CD4-positive, CD25-positive, alpha-beta regulatory T cell (primary cell): Measurements from ENCODE around the gene FOCAD. TPM values are rescaled to one million over a fixed set of nuclear protein-coding genes. Genes with fewer than 3 reads are reported as not detected.

Experiments used
- ATAC-seq, 2 donors: fragments of 150-1000 bp; cut with Tn5 transposase; one replicate each; pipeline ENCODE4 v1.10.0; 2021; ENCODE audit warnings: low read depth in 2 of 2, moderate number of reproducible peaks in 2 of 2, moderate library complexity in 1 of 2
- DNase-seq, 3 donors: peaks; one replicate each; pipeline versions ENCODE4 v3.0.0 to v3.0.0-alpha.2; 2012 to 2022; ENCODE audit warnings: mixed read lengths in 1 of 3
- H3K27ac ChIP-seq: one replicate; pipeline ENCODE4 v1.7.0; 2013; ENCODE audit warnings: mild to moderate bottlenecking, low read length; ENCODE audit not compliant: insufficient read depth, poor library complexity, severe bottlenecking
- H3K27me3 ChIP-seq: one replicate; pipeline ENCODE4 v1.7.0; 2013; ENCODE audit warnings: low read length; ENCODE audit not compliant: control insufficient read depth, insufficient read depth
- H3K36me3 ChIP-seq: one replicate; pipeline ENCODE4 v1.7.0; 2013; ENCODE audit warnings: mild to moderate bottlenecking, low read length, moderate library complexity; ENCODE audit not compliant: control insufficient read depth, insufficient read depth
- H3K4me1 ChIP-seq: 2 replicates; pipeline ENCODE4 v1.7.0; 2013; ENCODE audit warnings: mild to moderate bottlenecking, low read length; ENCODE audit not compliant: insufficient read depth, control insufficient read depth, poor library complexity, severe bottlenecking
- H3K4me3 ChIP-seq: one replicate; pipeline ENCODE4 v1.7.0; 2013; ENCODE audit warnings: low read depth, mild to moderate bottlenecking, low read length, moderate library complexity
- H3K9me3 ChIP-seq, 2 experiments: 1 replicate in 1 of 2; 2 replicates in 1 of 2; pipeline ENCODE4 v1.7.0; 2013; ENCODE audit warnings: low read length in 2 of 2, mild to moderate bottlenecking in 1 of 2, moderate library complexity in 1 of 2; ENCODE audit not compliant: control insufficient read depth in 2 of 2
- H3K27ac Mint-ChIP-seq, 3 donors: one replicate each; pipeline ENCODE4 v1.8.0; 2020 to 2022; ENCODE audit warnings: mild to moderate bottlenecking in 3 of 3, mixed read lengths in 3 of 3, moderate library complexity in 2 of 3
- H3K27me3 Mint-ChIP-seq: one replicate; pipeline ENCODE4 v1.8.0; 2022; ENCODE audit warnings: mild to moderate bottlenecking, mixed read lengths
- H3K36me3 Mint-ChIP-seq: one replicate; pipeline ENCODE4 v1.8.0; 2020; ENCODE audit warnings: mixed read lengths
- H3K4me1 Mint-ChIP-seq, 4 donors: one replicate each; pipeline ENCODE4 v1.8.0; 2020 to 2022; ENCODE audit warnings: mixed read lengths in 4 of 4, mild to moderate bottlenecking in 1 of 4
- H3K4me3 Mint-ChIP-seq, 4 donors: one replicate each; pipeline ENCODE4 v1.8.0; 2020 to 2022; ENCODE audit warnings: mild to moderate bottlenecking in 4 of 4, mixed read lengths in 4 of 4, moderate library complexity in 3 of 4
- H3K9me3 Mint-ChIP-seq, 7 donors: one replicate each; pipeline ENCODE4 v1.8.0; 2020 to 2022; ENCODE audit warnings: mixed read lengths in 7 of 7, mild to moderate bottlenecking in 3 of 7, moderate library complexity in 2 of 7
- polyA plus RNA-seq, 4 donors: library from polyadenylated mRNA; unstranded; fragments of 300-500 nt; fragmentation: Illumina TruSeq; gene quantifications; one replicate each; pipeline ENCODE4 v1.2.3, GENCODE V29; 2021
- total RNA-seq: library from RNA; stranded (reverse); gene quantifications from one replicate; pipeline ENCODE4 v1.2.3, GENCODE V29; 2022

FOCAD gene
- total and polyA plus RNA-seq, 5 donors from 2014 or later = 9.0 to 19.6 (median 13.4) TPM

- H3K4me3 Mint-ChIP-seq = peak overlapping the region in 3 of 4 donors; percentile 7 to 36 (median 29)
- Histone ChIP-seq H3K4me1 (peaks cover 23% of the 10 kb centered on the region), H3K4me3 (no peak overlapping the region), H3K9me3 (peaks cover 0 to 6% of the 10 kb centered on the region in 2 experiments), H3K27me3 (no peaks in the 10 kb centered on the region), H3K27ac (no peak overlapping the region), H3K36me3 (peaks cover 29% of the 10 kb centered on the region)
- H3K27me3 Mint-ChIP-seq = no peaks in the 10 kb centered on the region
- ATAC-seq = peak in 1 of 2 donors; percentile 33
- H3K36me3 Mint-ChIP-seq = peaks cover 51% of the 10 kb centered on the region
- peak in 1 of 3 donors; percentile 15 for DNase-seq
- peaks cover 27 to 38% (median 32%) of the 10 kb centered on the region in 4 donors for H3K4me1 Mint-ChIP-seq
- peaks cover 0 to 18% (median 5%) of the 10 kb centered on the region in 7 donors for H3K9me3 Mint-ChIP-seq
- H3K27ac Mint-ChIP-seq = peak overlapping the region; percentile 28 to 70 (median 62)
Measured at GRCh38 chr9:21001581-21001980, 317.5 kb downstream of the FOCAD start.

GRCh38 chr9:21002040-21002439 lies 318.0 kb downstream of the FOCAD start:
- peaks cover 0 to 18% (median 5%) of the 10 kb centered on the region in 7 donors for H3K9me3 Mint-ChIP-seq
- peaks cover 23 to 33% (median 28%) of the 10 kb centered on the region in 4 donors for H3K4me1 Mint-ChIP-seq
- peak overlapping the region in 3 of 4 donors; percentile 7 to 29 (median 22) for H3K4me3 Mint-ChIP-seq
- H3K36me3 Mint-ChIP-seq = peaks cover 56% of the 10 kb centered on the region
- no peaks in the 10 kb centered on the region for H3K27me3 Mint-ChIP-seq
- ATAC-seq (peak in 1 of 2 donors; percentile 29), DNase-seq (peak in 2 of 3 donors; percentile 14 to 32)
- H3K36me3 ChIP-seq = peaks cover 33% of the 10 kb centered on the region
- H3K27ac Mint-ChIP-seq = peak overlapping the region in 2 of 3 donors; percentile 70 to 87
- H3K27me3 ChIP-seq = no peaks in the 10 kb centered on the region
- peak overlapping the region; percentile 16 for H3K27ac ChIP-seq
- peaks cover 0 to 6% of the 10 kb centered on the region in 2 experiments for H3K9me3 ChIP-seq
- H3K4me3 ChIP-seq = no peak overlapping the region
- peaks cover 18% of the 10 kb centered on the region for H3K4me1 ChIP-seq

DNA sequence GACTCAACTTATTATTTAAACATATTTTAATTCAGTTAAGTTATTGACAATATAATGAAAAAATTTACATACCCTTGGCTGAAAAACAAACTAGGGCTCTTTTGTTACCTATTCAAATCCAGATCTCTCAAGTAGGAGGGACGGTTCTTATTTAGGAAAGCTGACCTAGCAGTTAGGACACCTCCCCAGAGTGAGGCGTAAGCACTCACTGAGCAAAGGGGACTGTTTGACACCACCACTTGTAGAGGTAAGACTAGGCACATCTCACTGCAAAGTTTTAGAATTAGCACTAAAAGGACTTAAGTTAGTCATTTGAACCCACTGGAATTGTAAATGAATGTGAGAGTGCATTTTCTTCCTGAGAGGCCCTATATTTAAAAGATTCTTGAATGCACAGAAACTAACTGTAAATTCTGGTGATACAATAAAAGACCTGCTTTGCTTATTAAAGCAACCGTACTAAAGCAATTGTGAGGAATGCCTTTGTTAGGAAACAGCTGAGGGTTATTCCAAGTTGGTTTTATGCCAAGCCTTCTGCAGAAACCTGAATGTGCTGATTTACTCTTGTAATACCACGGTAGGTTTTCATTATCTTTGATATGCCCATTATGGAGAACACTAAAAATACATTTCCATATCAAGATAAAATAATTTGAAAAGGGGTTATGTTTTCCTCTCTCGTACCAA lies 331.2 kb downstream of the FOCAD start:
- H3K36me3 ChIP-seq = peaks cover 55% of the 10 kb centered on the region

DNA sequence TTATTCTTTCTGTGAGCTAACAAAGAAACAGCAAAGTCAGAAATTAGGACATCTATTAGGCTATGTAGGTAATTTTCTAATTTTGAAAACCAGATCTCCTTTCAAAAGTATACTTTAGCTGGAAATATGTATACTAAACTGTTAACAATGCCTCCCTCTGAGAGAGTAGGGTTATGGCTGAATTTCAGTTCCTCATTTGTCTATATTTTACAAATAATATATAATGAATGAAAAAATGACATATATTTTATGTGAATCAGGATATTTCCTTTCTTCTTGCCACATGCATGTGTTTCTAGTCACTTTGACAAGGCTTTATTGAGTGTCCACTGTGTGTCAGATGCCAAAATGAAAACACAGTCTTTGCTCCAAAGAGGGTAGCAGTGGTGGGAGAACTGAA lies 331.9 kb downstream of the FOCAD start:
- Mint-ChIP-seq H3K4me3 (no peak overlapping the region), H3K4me1 (peaks cover 22 to 33% (median 25%) of the 10 kb centered on the region in 4 donors), H3K27ac (peak overlapping the region; percentile 0 to 21 (median 21)), H3K36me3 (peaks cover 69% of the 10 kb centered on the region), H3K9me3 (peaks cover 0 to 1% (median 0%) of the 10 kb centered on the region in 7 donors), H3K27me3 (no peaks in the 10 kb centered on the region)
- ATAC-seq (no peak), DNase-seq (no peak)
- no peak overlapping the region for H3K27ac ChIP-seq
- H3K4me1 ChIP-seq = peaks cover 3% of the 10 kb centered on the region
- peaks cover 48% of the 10 kb centered on the region for H3K36me3 ChIP-seq
- no peaks in the 10 kb centered on the region for H3K9me3 ChIP-seq
- H3K27me3 ChIP-seq = no peaks in the 10 kb centered on the region
- no peak overlapping the region for H3K4me3 ChIP-seq

More for the DNA sequence above, 331.2 kb downstream of the FOCAD start:
- Mint-ChIP-seq H3K9me3 (no peaks in the 10 kb centered on the region), H3K27me3 (no peaks in the 10 kb centered on the region), H3K36me3 (peaks cover 67% of the 10 kb centered on the region), H3K4me1 (peaks cover 19 to 31% (median 22%) of the 10 kb centered on the region in 4 donors), H3K4me3 (peak overlapping the region in 1 of 4 donors; percentile 71), H3K27ac (peak overlapping the region in 1 of 3 donors; percentile 46)
- no peaks in the 10 kb centered on the region for H3K27me3 ChIP-seq
- no peaks in the 10 kb centered on the region for H3K9me3 ChIP-seq
- DNase-seq (no peak), ATAC-seq (no peak)
- peaks cover 1% of the 10 kb centered on the region for H3K4me1 ChIP-seq
- no peak overlapping the region for H3K27ac ChIP-seq
- no peak overlapping the region for H3K4me3 ChIP-seq

DNA sequence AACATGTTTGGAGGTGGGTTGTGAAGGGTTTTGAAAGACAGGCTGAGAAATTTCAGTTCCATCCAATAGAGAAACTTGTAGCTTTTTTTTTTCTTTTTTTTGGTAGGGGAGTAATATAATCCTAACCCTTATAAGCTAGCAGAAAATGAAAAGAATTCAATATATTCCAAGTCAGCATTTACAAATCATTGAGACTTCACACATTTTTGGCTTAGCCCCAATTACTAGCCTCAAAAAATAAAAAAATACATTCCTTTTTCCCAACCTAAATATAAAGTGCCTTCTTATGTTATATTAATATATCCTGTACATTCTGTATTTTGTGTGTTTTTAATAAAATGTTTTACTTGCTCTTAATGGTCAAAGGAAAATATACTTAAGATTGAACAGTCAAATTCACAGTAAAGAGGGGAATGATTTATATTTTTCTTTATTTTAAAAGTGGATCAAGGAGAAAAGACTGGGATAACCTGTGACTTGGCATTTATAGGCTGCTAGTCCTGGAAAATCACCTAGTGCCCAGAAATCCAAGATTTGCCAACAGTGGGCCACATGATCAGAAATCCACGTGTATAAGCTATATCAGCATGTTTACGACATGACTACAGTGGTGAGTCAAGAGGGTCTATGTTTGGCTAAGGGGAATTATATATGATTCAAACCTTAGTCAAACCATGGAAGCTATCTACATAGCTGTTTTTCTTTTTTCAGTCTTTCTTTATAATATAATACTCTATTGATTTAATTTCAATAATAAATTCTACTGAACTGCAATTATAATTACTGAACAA lies 332.8 kb downstream of the FOCAD start:
- Histone ChIP-seq H3K36me3 (peaks cover 42% of the 10 kb centered on the region), H3K4me3 (no peak overlapping the region), H3K4me1 (peaks cover 3% of the 10 kb centered on the region), H3K27me3 (no peaks in the 10 kb centered on the region), H3K27ac (no peak overlapping the region), H3K9me3 (no peaks in the 10 kb centered on the region)
- ATAC-seq = no peak
- H3K9me3 Mint-ChIP-seq = peaks cover 0 to 1% (median 0%) of the 10 kb centered on the region in 7 donors
- no peaks in the 10 kb centered on the region for H3K27me3 Mint-ChIP-seq
- peak overlapping the region in 1 of 3 donors; percentile 21 for H3K27ac Mint-ChIP-seq
- peaks cover 27 to 34% (median 31%) of the 10 kb centered on the region in 4 donors for H3K4me1 Mint-ChIP-seq
- peaks cover 69% of the 10 kb centered on the region for H3K36me3 Mint-ChIP-seq
- H3K4me3 Mint-ChIP-seq = no peak overlapping the region
- DNase-seq = no peak

GRCh38 chr9:21018177-21018576 lies 334.1 kb downstream of the FOCAD start:
- H3K4me3 ChIP-seq = no peak overlapping the region
- H3K27ac ChIP-seq = no peak overlapping the region
- no peaks in the 10 kb centered on the region for H3K9me3 ChIP-seq
- H3K36me3 Mint-ChIP-seq = peaks cover 68% of the 10 kb centered on the region
- H3K9me3 Mint-ChIP-seq = peaks cover 0 to 2% (median 1%) of the 10 kb centered on the region in 7 donors
- H3K36me3 ChIP-seq = peaks cover 42% of the 10 kb centered on the region
- peaks cover 3% of the 10 kb centered on the region for H3K4me1 ChIP-seq
- H3K27me3 Mint-ChIP-seq = no peaks in the 10 kb centered on the region
- H3K27ac Mint-ChIP-seq = no peak overlapping the region
- H3K4me3 Mint-ChIP-seq = no peak overlapping the region
- DNase-seq = no peak
- ATAC-seq = no peak
- no peaks in the 10 kb centered on the region for H3K27me3 ChIP-seq
- peaks cover 24 to 41% (median 32%) of the 10 kb centered on the region in 4 donors for H3K4me1 Mint-ChIP-seq

- Histone ChIP-seq H3K4me3 (no peak overlapping the region), H3K9me3 (no peaks in the 10 kb centered on the region), H3K36me3 (peaks cover 44% of the 10 kb centered on the region), H3K27me3 (no peaks in the 10 kb centered on the region), H3K27ac (no peak overlapping the region), H3K4me1 (peaks cover 30% of the 10 kb centered on the region)
- H3K36me3 Mint-ChIP-seq = peaks cover 53% of the 10 kb centered on the region
- DNase-seq (no peak), ATAC-seq (no peak)
- H3K27ac Mint-ChIP-seq = no peak overlapping the region
- no peaks in the 10 kb centered on the region for H3K27me3 Mint-ChIP-seq
- H3K4me3 Mint-ChIP-seq = no peak overlapping the region
- H3K9me3 Mint-ChIP-seq = peaks cover 0 to 2% (median 1%) of the 10 kb centered on the region in 7 donors
- H3K4me1 Mint-ChIP-seq = peaks cover 39 to 63% (median 47%) of the 10 kb centered on the region in 4 donors
Measured at GRCh38 chr9:21023861-21024260, 339.8 kb downstream of the FOCAD start.
